HepG2 (cell line): ENCODE measurements around the gene ZBTB26. TPM values are rescaled to one million over a fixed set of nuclear protein-coding genes. Genes with fewer than 3 reads are reported as not detected.

Source experiments
- ATF3 ChIP-seq: sonication (generic); formaldehyde crosslinking; IDR thresholded peaks from 2 replicates; pipeline ENCODE4 v1.4.0; 2020; ENCODE audit warnings: missing genetic modification reagents
- BCL6 ChIP-seq: IDR thresholded peaks from 2 replicates; pipeline ENCODE4 v1.6.1; 2016; ENCODE audit warnings: missing genetic modification reagents, missing compliant biosample characterization
- E2F2 ChIP-seq: sonication (generic); formaldehyde crosslinking; IDR thresholded peaks from 2 replicates; pipeline ENCODE4 v1.4.0; 2020; ENCODE audit warnings: missing genetic modification reagents, borderline replicate concordance
- HHEX ChIP-seq: IDR thresholded peaks from 2 replicates; pipeline ENCODE4 v1.6.1; 2016; ENCODE audit warnings: control low read depth
- HNF1B ChIP-seq: sonication (generic); formaldehyde crosslinking; IDR thresholded peaks from 2 replicates; pipeline ENCODE4 v1.5.1; 2020; ENCODE audit warnings: mild to moderate bottlenecking, moderate library complexity, missing genetic modification reagents
- HNF4A ChIP-seq: sonication (generic); formaldehyde crosslinking; IDR thresholded peaks from 2 replicates; pipeline ENCODE4 v1.4.0; 2020; ENCODE audit warnings: missing genetic modification reagents
- PHF21A ChIP-seq: sonication (generic); formaldehyde crosslinking; IDR thresholded peaks from 2 replicates; pipeline ENCODE4 v1.5.0; 2020; ENCODE audit warnings: mild to moderate bottlenecking, missing genetic modification reagents
- STAT6 ChIP-seq: sonication (generic); formaldehyde crosslinking; IDR thresholded peaks from 2 replicates; pipeline ENCODE4 v1.4.0; 2020; ENCODE audit warnings: missing genetic modification reagents, mild to moderate bottlenecking, borderline replicate concordance
- TEAD2 ChIP-seq: sonication (generic); formaldehyde crosslinking; IDR thresholded peaks from 2 replicates; pipeline ENCODE4 v1.9.0; 2021; ENCODE audit warnings: missing genetic modification reagents
- ZFX ChIP-seq: sonication (generic); formaldehyde crosslinking; IDR thresholded peaks from 2 replicates; pipeline ENCODE4 v1.4.0; 2020; ENCODE audit warnings: mild to moderate bottlenecking, low read depth, missing genetic modification reagents, moderate library complexity
- ZNF446 ChIP-seq: sonication (generic); formaldehyde crosslinking; IDR thresholded peaks from 2 replicates; pipeline ENCODE4 v1.5.0; 2020; ENCODE audit warnings: mild to moderate bottlenecking, missing genetic modification reagents
- ZNF703 ChIP-seq: sonication (generic); formaldehyde crosslinking; IDR thresholded peaks from 2 replicates; pipeline ENCODE4 v1.5.1; 2020; ENCODE audit warnings: missing genetic modification reagents, mild to moderate bottlenecking, moderate library complexity, borderline replicate concordance
- polyA plus RNA-seq, 8 experiments: library from polyadenylated mRNA; depleted of rRNA in 3 of 8; stranded (reverse) in 7 of 8; unstranded in 1 of 8; fragments of >200 nt; fragmentation: Illumina TruSeq in 4 of 8; extraction: Trizol in 4 of 8; gene quantifications; 2 replicates each; pipeline versions ENCODE4 v1.2.1 to v1.2.3, GENCODE V29; 2011 to 2016; ENCODE audit warnings: low read depth in 4 of 8, missing spikeins in 1 of 8, mixed read lengths in 1 of 8; ENCODE audit not compliant: insufficient read depth in 1 of 8
- total RNA-seq, 5 experiments: library from RNA; depleted of rRNA; stranded (reverse); fragments of >200 nt; fragmentation: Illumina TruSeq; extraction: Trizol; gene quantifications; 2 replicates each; pipeline ENCODE4 v1.2.3, GENCODE V29; 2016; ENCODE audit warnings: low read depth in 1 of 5

The ZBTB26 gene
- total and polyA plus RNA-seq, 2 of the 13 experiments (the other 11 are each of a cell fraction or from before 2014, with no cell fraction given), result 4.5 to 8.6 TPM

- TF ChIP-seq E2F2 (CRISPR knock-in tag), result no peak
- TF ChIP-seq PHF21A, result no peak
- TF ChIP-seq ZNF446, result no peak
- no peak for TF ChIP-seq BCL6 (CRISPR knock-in tag)
- 0 out of 2 replicates have a peak, but pooled peaks have one; percentile 17 for TF ChIP-seq HNF4A (CRISPR knock-in tag)
- TF ChIP-seq ZNF703 (CRISPR knock-in tag), result no peak
- TF ChIP-seq HHEX (CRISPR knock-in tag), result no peak
- 0 out of 2 replicates have a peak, but pooled peaks have one; percentile 36 for TF ChIP-seq STAT6 (CRISPR knock-in tag)
- TF ChIP-seq ZFX (CRISPR knock-in tag), result no peak
- no peak for TF ChIP-seq TEAD2 (CRISPR knock-in tag)
- TF ChIP-seq ATF3 (CRISPR knock-in tag), result no peak
- TF ChIP-seq HNF1B (CRISPR knock-in tag), result peak; percentile 37; the same call in 1 of the 2 replicates
- TF ChIP-seq, all 625 proteins: peak for 19
Observed at GRCh38 chr9:122941582-122942234, 10.4 kb upstream of the ZBTB26 start (continued).
